Measurements from ENCODE around the gene TGFB3.

DNA sequence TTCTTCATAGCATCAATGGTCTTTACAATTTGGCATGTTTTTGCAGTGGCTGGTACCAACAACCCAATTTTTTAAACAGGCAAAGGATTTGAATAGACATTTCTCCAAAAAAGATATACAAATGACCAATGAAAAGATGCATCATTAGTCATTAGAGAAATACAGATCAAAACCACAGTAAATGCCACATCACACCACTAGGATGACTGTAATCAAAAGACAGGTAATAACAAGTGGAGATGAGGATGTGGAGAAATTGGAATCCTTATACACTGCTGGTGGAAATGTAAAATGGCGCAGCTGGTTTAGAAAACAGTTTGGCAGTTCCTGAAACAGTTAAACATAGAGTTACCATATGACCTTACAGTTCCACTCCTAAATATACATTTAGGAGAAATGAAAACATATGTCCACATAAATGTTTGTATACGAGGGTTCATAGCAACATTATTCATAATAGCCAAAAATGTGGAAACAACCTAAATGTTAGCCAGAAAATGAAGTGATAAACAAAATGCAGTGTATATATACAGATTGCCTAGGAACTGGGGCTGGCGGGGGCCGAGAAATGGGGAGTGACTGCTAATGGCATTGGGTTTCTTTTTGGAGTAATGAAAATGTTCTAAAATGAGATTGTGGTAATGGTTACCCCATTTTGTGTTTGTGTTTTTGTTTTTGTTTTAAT lies 55.2 kb downstream of the TGFB3 start:
- TF ChIP-seq CTCF (conservative IDR thresholded peaks at IDR 0.05; ENCODE audit: low read length): no peak
- no peak for TF ChIP-seq EZH2phosphoT487 (IDR thresholded peaks at IDR 0.05; ENCODE audit: borderline replicate concordance, low read depth, low read length)
